GM10266 (cell line): ENCODE measurements around the gene KCNH4.

Experiments used
- DNase-seq: peaks from one replicate; pipeline ENCODE4 v3.0.0; 2012; ENCODE audit errors: extremely low spot score
- TF ChIP-seq, protein P1 (sequence below): IDR thresholded peaks from 2 replicates; pipeline ENCODE4 v1.5.1; 2012; ENCODE audit warnings: mild to moderate bottlenecking, low read depth; ENCODE audit not compliant: control insufficient read depth, insufficient read depth; ENCODE audit errors: missing control alignments

The KCNH4 gene

DNA sequence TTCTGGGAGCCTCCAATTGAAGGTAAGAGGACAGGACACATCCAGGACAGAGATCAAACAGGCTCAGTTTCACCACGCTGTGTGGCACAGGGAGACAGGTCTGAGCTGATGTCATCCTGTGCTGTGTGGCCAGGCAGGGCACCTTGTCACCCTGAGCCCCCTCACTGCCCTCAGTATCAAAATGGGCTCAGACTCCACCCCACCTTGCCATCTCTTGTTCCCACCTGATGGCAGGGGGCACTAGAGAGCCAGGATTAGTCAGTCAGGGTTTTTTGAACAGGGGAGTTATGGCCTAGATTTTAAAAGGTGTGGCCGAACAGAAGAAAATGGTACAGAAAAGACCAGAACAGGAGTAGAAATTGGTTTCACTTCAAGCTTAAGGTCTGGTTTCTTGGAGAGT is 62.4 kb downstream of the KCNH4 start:
- TF ChIP-seq, protein P1, sequence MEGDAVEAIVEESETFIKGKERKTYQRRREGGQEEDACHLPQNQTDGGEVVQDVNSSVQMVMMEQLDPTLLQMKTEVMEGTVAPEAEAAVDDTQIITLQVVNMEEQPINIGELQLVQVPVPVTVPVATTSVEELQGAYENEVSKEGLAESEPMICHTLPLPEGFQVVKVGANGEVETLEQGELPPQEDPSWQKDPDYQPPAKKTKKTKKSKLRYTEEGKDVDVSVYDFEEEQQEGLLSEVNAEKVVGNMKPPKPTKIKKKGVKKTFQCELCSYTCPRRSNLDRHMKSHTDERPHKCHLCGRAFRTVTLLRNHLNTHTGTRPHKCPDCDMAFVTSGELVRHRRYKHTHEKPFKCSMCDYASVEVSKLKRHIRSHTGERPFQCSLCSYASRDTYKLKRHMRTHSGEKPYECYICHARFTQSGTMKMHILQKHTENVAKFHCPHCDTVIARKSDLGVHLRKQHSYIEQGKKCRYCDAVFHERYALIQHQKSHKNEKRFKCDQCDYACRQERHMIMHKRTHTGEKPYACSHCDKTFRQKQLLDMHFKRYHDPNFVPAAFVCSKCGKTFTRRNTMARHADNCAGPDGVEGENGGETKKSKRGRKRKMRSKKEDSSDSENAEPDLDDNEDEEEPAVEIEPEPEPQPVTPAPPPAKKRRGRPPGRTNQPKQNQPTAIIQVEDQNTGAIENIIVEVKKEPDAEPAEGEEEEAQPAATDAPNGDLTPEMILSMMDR = peak; percentile 63
- DNase-seq = peak; percentile 71

DNA sequence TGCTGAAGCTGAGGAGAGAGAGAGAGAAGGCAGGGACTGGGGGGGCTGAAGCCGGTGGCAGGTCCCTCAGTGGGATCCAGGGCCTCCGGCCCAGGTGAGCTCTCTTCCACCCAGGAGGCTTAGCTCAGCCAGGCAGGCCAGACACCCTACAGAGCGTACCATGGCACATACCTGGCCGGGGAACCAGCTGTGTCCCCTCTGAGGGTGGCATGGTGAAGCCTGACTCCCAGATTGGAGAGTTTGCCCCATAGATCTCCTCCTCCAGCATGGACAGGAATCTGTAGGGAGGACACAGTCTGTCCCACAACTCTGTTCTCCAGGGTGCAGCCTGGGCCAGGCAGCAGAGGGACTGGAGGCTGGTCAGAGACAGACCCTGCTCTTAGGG is 62.8 kb downstream of the KCNH4 start:
- TF ChIP-seq, protein P1 = no peak
- DNase-seq = no peak

DNA sequence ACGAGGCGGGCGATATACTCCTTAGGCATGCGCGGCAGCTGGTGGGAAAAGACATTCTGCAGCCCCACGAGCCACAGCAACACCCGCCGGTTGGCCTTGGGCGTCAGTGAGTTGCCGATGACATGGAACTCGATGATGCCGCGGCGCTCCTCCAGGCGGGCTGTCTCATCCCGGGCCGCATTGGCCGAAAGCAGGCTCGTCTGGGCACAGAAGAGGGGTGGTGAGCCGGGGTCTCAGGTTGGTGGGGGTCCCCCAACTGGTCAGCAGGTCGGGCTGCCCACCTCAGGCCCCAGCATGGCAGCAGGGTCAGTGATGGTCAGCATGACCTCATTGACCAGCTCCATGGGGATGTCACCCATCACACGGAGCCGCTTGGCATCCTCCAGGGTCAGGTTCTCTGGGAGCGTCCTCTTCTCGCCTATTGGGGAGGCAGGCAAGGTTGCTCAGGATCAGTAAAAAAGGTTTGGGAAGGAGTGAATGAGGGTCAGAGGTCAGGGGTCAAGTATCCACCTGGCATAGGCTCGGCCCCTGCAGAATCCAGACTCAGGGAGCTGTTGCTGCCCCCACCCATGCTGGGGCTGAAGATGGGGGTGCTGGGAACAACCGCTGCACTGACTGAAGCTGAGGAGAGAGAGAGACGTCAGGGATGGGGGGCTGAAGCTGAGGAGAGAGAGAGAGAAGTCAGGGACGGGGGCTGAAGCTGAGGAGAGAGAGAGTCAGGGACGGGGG is 63.4 kb downstream of the KCNH4 start:
- no peak for DNase-seq
- TF ChIP-seq, protein P1 = no peak

DNA sequence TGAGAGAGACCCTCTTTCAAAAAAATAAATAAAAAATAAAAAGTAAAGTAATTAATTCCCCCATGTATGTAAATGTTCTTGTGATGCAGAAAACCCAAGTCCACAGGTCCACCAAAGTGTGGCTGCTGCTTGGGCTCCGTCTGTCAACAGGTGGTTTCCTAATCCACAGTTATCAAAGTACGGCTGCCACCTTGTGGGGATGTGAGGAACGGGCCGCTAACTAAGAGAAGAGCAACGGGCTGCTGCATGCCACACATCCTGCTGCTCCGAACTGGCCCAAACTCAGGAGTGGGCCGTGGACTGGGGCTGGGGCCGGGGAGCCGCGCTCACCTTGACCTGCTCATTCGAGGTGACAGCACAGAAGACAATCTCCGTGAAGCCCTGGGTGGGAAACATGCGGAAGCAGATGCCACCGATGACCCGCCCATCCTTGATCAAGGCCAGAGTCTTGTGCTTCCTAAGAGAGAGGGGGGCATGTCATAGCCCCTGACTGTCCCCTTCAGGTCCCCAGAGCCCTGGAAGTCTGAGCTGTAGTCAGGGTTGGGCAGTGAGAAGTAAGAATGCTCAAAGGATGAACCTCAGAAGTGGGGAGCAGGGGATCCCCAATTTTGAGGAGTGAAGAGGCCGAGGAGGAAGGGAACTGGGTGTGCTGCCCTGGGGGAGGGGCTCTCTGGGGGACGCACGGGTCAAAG is 64.1 kb downstream of the KCNH4 start:
- TF ChIP-seq, protein P1 = peak; percentile 88
- peak; percentile 82 for DNase-seq

DNA sequence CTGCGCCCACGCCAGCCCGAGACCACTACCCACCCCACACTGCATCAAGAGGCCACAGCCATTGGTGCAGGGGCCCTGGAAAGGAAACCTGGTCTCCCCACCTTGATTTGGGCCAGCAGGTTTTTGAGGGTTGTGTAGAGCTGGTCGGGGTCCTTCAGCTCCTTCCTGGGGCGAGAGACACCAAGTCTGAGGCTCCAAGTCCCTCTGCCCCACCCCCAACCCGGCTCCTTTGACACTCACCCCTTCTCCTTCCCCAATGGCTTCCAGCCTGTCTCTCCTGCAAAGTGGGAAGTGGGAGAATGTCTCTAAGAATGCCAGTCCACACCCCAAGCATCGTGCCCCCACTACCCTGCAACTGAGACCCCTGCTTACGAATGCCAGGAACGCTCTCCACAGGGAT is 66.8 kb downstream of the KCNH4 start:
- TF ChIP-seq, protein P1 = no peak
- no peak for DNase-seq

DNA sequence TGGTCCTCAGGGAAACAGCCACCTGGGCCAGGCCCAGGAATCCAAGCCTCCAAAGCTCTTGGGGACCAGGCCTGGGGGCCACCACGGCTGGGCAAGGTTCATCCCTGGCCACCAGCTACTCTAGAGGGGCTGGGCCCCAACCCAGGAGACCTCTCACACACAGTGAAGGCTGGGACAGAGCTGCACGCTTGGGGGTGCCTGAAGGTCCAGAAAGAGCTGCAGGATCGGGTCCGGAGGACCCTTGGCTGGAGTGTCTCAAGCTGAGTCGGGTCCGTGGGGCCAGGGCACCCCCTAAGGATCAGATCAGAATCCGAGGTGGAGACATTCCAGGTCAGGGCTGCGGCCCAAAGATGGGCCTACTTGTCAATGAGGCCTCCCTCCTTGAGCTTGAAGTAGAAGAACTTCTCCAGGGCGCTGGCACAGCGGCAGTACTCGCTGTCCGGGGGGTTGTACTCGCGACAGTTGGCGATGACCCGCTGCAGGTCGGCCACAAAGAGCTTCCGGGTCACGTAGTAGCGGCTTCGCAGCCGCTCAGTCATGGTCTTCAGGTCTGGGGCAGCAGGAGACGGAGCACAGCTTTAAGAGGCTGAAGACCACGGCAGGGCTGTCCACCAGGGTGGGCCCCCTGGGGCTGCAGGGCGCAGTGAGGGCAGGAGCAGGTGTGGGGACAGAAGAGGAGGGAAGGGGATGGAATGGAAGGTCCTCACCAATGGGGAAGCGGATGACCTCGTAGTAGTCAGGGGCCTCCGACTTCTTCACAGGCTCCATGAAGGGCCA is 67.5 kb downstream of the KCNH4 start:
- TF ChIP-seq, protein P1 = no peak
- no peak for DNase-seq
